ENCODE measurements around the gene MARCHF7.
"Not testable (repeated sequence)": the region's sequence is repeated elsewhere in the genome, so short reads cannot be mapped to it uniquely, and the experiment has no call there.

MARCHF7 gene

GRCh38 chr2:159712143-159712928 is at the start of gene MARCHF7:
Gene MARCHF7, plus strand, starts transcription at chr2:159712506. Its CDS starts 16,517 bp downstream, at chr2:159729023.
- DNase-seq: peak; percentile 99

GRCh38 chr2:159667423-159667822 is 44.9 kb upstream of the MARCHF7 start:
- DNase-seq: not testable (repeated sequence)

DNA sequence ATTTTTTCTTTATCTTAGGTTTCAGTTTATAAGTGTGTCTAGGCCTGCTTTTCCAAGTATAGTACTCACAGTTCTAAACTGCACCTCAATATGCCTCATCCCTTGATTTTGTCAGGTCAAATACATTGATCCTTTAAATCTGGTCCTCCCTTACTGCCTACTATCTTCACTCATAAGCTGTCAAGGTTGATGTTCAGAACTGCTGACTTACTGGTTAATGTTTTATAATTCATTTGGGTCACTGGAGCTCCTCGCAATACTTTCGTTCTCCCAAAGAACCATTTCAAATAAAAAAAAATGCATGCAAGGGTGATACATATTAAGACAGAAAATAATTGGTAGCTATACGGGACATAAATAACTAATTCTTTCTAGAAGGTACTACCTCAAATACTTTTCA is 41.3 kb upstream of the MARCHF7 start:
- DNase-seq: no peak

DNA sequence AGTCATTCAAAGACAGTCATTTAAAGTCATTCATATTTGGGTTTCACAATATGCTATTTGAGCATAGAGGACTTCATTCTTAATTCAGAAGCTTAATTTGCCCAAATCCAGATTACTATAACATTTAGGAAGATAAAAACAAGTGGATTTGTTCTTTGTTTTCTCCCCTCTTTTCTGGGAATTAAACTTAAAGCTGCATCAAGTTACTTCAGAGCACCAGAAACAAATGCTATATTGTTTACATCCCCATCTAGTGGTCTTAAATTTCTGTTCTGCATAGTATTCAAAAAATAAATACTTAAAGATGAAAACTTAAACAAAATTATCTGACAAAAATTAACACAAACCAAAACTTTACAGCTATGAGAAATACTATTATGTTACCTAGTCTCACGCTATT is 34.7 kb upstream of the MARCHF7 start:
- DNase-seq: no peak

DNA sequence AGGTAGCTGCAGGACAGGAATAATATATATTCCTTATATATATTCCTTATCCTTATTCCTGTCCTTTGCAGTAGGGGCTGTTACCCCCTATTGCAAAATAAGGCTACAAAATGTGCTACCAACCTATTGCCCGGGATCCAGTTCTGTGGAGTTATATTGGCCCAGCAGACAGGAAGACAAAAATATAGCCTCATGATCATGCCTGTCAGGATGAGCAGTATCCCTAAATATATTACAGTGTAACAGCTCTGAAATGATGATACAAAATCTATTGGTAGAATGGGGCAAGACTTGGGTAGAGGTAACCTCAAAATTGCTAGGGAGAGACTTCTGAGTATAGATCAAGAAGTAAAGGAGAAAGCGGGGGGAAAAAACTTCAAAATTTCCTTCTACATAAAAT is 31.6 kb upstream of the MARCHF7 start:
- DNase-seq: no peak

GRCh38 chr2:159683817-159684216 is 28.5 kb upstream of the MARCHF7 start:
- DNase-seq: no peak

GRCh38 chr2:159684796-159685195 is 27.5 kb upstream of the MARCHF7 start:
- DNase-seq: no peak

DNA sequence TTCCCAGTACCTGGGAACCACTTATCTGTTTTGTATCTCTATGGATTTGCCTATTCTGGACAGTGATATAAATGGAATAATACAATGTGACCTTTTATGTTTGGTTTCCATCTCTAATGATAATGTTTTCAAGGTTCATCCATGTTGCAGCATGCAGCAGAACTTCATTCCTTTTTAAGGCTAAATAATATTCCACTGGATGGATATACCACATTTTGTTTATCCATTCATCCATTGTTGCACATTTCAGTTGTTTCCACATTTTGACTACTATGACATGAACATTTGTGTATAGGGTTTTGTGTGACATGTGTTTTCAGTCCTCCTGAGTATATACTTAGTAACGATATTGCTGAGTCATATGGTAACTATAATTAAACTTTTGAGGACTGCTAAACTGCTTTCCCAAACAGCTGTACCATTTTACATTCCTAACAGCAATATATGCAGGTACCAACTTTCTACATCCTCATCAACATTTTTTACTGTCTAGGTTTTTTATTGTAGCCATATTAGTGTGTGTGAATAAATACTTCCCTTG is 17.7 kb upstream of the MARCHF7 start:
- DNase-seq: no peak

GRCh38 chr2:159695795-159696448 is 16.4 kb upstream of the MARCHF7 start:
- no peak for DNase-seq

GRCh38 chr2:159703491-159703890 is 8.8 kb upstream of the MARCHF7 start:
- DNase-seq: no peak

DNA sequence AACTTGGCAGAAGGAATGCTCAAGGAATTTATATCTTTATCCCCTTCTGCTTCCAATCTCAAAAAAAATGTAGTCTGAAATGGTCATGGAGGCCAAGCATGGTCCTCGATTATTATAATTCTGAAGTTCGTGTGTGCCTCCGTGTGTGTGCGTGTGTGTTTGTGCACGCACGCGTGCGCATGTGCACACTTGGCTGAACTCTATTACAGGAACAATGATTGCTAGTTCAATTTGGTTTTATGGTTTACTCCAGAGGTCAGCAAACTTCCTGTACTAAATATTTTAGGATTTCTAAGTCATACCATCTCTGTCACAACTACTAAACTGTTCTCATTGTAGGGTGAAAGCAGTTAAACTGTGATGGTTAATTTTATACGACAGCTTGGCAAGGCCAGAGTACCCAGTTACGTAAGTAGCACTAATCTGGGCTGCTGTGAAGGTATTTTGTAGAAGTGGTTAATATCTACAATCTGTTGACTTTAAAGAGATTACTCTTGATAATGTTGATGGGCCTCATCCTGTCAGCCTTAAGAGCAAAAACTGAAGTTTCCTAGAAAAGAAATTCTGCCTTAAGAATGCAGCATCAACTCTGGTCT is 5.8 kb upstream of the MARCHF7 start:
- no peak for DNase-seq

DNA sequence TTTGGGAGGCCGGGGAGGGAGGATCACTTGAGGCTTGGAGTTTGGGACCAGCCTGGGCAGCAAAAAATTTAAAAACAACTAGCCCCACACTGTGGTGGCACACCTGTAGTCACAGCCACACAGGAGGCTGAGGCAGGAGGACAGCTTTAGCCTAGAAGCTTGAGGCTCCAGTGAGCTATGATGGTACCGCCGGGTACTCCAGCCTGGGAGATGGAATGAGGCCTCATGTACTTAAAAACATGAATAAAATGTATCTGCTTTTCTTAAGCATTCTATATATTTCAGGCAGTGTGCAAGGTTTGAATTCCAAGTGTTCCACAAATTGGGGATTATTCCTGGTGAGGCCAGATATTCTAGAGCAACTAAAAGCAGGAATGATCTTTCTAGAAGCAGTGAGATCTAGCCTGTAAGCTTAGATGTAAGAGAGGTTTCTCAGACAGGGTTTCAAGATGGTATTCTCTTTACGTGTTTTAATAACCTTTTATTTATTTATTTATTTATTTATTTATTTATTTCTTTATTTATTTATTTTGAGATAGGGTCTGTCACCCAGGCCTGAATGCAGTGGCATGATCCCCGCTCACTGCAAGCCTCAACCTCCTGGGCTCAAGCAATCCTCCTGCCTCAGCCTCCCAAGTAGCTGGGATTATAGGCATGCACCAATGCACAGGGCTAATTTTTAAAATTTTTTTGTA is 4.1 kb upstream of the MARCHF7 start:
- no peak for DNase-seq

- no peak for DNase-seq
Measured at GRCh38 chr2:159710601-159711180, 1.6 kb upstream of the MARCHF7 start.

DNA sequence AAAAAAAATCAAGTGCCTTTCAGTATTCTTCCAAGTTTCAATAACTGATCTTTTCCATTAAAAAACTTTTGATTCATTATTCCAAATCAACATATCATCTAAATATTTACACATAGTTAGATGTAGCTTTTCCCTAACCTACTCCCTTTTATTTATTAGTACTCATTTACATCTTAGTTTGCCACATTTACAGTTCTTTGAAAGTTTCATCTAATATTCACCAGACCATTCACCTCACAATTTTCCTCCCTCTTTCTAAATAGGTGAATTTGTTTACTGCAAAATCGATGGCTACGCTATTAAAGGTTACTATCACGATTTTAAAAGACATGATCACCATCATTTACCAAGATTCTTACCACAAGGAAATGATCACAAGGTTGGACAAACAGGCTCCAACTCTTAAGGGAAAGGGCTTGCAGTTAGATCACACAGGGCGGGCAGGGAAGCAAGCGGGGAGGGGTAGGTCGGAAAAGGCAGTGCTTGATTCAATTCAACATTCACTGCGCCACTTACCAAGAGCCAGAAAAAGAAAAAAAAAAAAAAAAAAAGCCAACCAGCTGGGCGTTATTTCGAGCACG is 654 bp upstream of the MARCHF7 start:
- no peak for DNase-seq

DNA sequence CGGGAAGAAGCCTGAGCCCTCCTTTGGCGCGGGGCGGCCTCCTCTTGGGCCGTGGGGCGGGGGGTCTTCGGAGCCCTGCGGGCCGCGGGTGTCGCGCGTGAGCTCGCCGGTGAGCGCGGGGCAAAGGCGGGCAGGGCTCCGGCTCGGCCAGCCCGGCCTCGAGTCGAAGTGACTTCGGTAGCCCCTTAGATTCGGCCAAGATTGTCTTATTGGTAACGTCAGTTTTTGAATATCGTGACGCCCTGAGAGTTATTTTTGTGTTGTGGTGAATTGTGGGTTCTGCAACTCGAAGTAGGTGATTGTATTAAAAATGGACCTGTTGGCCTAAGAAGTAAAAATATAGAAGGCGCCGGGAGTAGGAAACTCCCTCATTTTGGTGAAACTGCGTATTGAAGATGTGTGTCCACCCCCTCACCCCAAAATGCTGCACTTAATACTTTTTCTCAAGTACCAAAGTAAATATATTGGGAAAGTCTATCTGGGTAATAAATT is 669 bp downstream of the MARCHF7 start:
- DNase-seq: no peak

DNA sequence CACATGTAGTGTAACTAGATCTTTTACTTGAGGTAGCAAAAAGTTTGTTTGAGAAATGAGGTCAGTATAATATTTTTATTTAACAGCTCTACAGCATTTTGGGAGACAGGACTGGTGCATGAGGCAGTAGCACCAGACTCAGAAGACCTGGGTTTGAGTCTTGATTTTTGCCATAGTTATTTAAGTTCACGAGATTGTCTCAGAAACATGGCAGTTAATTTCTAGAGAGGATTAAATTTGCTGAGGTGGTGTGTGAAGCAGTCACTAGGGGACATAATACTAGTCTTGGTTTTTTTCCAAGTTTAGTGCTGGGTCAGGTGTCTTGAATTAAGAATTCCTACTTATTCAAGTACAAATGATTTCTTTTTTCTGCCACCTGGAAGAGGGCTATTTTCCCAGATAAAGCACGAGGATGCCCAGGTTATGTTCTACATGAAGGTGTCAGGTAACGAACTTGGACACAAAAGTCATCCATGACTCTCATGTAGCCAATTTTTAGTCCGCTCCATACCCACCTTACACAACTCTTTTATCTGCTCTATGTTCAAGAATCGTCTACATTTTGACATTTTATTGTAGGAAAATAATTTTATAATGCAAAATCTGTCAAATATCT is 1.4 kb downstream of the MARCHF7 start:
- no peak for DNase-seq

GRCh38 chr2:159714247-159714930 is 2.1 kb downstream of the MARCHF7 start:
- DNase-seq: no peak

DNA sequence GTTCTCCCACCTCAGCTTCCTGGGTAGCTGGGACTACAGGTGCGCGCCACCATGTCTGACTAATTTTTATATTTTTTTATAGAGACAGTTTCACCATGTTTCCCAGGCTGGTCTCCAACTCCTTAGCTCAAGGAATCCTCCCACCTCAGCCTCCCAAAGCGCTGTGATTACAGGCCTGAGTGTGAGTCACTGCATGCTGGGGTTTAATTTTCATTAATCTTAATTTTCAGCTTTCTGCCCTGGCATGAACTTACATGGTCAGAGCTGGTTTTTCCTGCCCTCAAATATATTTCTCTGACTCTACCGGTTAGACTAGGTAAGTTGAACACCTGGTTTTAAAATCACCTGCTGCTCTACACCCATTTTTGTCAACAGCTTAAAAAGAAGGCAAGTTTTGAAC is 3.1 kb downstream of the MARCHF7 start:
- DNase-seq: no peak

DNA sequence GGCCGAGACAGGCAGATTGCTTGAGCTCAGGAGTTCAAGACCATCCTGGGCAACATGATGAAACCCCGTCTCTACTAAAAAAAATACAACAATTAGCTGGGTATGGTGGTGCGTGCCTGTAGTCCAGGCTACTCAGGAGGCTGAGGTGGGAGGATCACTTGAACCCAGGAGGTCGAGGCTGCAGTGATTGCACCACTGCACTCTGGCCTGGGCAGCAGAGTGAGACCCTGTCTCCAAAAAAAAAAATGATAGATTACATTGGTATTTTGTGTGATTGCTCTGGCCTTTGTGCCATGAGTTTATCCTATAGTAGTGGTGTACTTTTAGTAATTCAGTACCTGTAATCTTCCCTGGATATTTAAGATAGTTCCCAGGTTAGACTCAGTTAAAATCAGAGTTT is 4.1 kb downstream of the MARCHF7 start:
- DNase-seq: not testable (repeated sequence)

DNA sequence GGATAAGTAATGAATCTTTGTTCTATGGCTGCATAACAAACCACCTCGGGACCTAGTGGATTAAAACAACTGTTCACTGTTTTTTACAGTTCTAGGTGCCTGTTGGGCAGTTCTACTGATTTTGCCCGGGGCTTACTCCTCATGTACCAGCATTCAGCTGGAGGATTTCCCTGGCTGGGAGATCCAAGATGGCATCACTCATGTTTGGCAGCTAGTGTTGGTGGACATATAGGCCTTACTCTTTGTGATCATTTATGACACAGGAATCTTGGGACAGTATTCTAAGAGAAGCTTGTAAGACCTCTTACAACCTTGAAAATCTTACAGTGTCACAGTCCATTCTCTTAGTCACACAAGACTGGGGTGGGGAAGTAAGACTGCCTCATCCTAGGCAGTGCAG is 4.6 kb downstream of the MARCHF7 start:
- DNase-seq: no peak

DNA sequence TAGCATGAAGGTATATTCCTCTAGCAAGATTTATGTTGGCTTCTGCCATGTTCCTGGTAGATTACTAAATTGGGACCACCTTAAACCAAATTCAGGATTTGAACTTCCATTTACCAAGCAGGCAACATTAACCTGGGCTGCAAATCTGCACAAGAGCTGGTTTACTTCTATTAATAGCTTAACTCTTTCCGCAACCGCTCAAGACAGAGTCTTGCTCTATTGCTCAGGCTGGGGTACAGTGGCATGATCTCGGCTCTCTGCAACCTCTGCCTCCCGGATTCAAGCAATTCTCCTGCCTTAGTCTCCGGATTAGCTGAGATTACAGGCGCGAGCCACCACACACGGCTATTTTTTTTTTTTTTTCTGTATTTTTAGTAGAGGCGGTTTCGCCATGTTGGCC is 8.4 kb downstream of the MARCHF7 start:
- no peak for DNase-seq

Data from activated CD8-positive, alpha-beta memory T cell treated with anti-CD3 and anti-CD28 coated beads for 24 hours (primary cell).